NOMO-1 treated with DMSO at 0.1 percent for 48 hours (cell line): Measurements from ENCODE around the gene OR6A2.
"Not testable (repeated sequence)": the region's sequence is repeated elsewhere in the genome, so short reads cannot be mapped to it uniquely, and the experiment has no call there.

Experiments
- DNase-seq: peaks from one replicate; lab custom pipeline; 2025; ENCODE audit not compliant: unreplicated experiment; lab: John Stamatoyannopoulos, UW

The OR6A2 gene

DNA sequence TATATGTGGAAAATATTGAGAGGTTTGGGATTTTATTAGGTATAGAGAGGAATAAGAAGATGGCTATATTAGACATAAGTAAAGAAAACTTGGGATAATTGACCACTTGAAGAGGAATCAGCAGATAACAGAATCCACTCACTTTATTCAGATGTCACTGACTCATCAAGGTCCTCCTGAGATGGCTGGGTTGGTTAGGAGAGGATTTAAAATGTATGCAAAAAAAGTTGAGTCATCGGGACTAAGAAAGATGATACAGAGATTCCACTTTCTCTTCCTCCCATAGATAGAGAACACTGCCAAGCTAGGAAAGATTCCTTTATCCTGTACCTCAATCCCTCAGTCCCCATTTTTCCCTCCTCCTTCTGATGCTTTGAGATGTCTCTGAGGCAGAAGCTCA, at the start of gene OR6A2:
Gene OR6A2, minus strand, starts transcription at position 288 of the 400 bp plus-strand sequence. CDS start 3,981 bp downstream, outside the sequence.
- DNase-seq, result no peak

DNA sequence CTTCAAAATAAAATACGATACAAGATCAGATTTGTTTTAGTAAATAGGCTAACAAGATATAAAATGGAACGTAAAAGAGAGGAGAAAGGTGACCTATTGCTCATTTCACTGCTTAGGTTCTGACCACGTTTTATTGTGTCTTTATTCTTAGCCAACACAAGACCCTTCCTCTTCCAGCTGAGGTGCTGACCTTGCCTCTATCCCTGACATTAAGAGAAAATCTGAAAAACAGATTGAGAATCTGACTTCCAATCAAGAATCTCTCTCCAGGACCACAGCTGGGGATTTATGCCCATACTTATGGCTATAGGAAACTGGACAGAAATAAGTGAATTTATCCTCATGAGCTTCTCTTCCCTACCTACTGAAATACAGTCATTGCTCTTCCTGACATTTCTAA, 45.9 kb upstream of the OR6A2 start, which contains the start of gene OR10A5:
Gene OR10A5, plus strand, starts transcription at position 301 of the 400 bp plus-strand sequence. Its CDS starts 0 bp downstream, at position 301.
- DNase-seq, result no peak

DNA sequence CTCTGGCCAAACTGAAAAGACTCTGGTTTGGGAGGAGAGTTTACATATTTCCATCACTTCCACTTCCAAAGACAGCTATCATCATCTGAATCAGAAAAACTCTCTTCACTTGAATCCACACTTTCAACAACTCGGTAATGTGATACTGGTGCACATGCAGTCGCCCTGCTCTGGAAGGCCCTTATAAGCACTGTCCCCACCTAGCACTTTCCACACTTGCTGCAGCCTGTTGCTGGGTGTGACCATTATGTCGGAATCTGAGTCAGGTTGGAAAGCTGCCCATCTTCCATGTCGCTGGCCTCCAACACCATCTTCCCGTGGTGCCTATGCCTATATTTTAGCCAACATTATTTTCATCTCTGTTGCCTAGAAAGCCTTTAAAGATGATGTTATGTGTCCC, 44.9 kb upstream of the OR6A2 start:
- no peak for DNase-seq

DNA sequence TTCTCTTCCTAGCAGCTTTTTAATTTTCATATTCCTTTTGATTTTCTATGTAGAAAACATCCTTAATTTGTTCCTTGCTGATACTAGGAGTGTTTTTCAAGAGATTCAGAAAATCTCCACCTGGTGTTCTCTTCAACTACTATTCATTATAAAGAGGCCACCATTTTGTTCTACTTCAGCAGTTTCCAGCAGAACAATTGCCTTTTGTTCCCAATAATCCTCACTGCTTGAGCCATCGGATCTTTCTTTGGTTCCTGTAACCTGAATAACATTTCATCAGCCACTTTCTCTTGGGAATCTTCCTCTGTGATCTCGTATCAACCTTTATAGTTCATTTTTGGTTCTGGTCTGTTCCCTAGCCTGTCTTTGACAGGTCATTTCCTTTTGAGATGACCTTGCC, 44.2 kb upstream of the OR6A2 start:
- no peak for DNase-seq

DNA sequence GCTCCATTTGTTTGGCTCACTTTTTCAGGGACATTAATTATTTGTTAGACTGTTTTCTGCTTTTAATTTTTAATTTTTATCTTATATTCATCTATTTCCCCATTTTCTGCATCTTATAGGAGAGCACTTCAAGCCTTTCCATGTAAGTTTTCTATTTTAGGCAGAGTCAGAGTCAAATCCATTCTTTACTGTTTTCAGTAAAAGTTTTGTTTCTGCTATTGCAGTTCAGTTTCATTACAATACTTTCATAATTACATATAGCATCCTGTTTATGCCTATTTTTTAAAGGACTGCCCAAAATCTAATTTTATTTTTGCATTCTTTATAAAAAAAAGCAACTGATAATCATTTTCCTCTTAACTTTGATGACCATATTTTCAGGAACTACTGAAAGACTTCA, 42.2 kb upstream of the OR6A2 start:
- DNase-seq, result no peak

DNA sequence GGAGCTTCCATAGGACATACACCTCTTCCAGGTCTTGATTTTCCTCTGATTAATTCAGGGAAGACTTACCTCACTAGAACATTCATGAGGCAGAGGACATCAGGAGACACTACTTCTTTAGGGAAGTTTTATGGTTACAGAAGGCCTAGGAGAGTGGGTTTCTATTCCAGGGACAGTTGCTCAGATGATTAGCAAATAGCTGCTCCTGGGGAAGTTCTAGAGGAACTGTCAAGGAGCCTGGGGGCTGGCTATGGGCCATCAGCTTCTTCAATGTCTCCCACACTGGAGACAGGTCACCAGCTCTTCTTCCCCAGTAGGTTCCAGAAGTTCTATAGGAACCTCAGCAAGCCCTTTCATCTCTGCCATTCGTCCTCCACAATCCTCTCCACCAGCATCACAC, 34.5 kb upstream of the OR6A2 start:
- no peak for DNase-seq

GRCh38 chr11:6833356-6833755, 33.9 kb upstream of the OR6A2 start:
- DNase-seq, result no peak

GRCh38 chr11:6828103-6828502, 28.6 kb upstream of the OR6A2 start:
- DNase-seq, result no peak

GRCh38 chr11:6825231-6825744, 25.8 kb upstream of the OR6A2 start:
- peak; percentile 26 for DNase-seq

DNA sequence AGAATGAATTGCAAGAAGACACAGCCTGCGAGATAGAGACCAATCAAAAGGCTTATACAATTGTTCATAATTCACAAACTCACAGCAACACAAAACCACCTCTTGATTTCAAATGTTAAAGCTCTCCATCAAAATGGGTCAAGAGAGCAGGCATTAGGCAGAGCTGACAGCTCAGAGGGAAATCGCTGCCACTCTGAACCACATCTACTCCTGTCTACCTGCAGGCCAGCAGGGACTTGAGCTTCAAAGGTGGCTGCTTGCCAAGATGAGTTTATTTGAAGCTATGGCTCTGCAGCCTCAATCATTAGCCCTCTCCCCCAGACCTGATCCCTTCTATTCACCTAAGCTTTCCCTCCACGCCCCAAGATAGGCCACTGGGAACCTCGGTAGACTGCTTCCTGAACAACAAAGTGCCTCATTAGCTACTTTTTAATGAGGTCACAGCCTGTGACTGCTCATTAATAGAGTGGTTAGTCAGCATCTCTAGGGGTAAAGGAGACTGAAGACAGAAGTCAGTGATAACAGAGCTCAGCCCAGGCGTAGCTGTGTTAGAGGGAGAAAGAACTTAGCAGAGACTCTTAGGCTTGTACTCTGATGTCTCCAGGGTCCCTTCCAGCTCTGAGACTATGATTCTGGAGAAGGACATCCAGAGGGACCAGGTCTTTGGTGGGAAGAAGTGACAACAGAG, 24.8 kb upstream of the OR6A2 start:
- no peak for DNase-seq

DNA sequence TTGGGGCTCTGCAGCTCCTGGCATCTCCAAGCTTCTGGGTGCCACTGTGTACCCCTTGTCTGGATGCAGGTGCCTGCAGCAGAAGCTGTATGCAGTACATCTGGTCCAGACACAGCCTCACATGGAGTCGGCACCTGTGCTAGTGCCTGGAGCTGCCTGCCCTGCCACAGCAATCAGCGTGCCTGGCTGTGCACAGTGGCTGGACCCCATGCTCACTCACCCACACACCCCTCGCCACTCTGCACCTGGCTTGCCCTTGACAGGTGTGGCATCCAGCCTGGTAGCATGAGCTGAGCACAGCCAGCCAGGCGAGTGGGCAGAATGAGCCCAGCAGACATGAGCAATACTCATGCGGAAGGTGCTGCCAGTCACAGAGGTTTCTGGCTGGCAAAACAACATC, 19.5 kb upstream of the OR6A2 start:
- no peak for DNase-seq

DNA sequence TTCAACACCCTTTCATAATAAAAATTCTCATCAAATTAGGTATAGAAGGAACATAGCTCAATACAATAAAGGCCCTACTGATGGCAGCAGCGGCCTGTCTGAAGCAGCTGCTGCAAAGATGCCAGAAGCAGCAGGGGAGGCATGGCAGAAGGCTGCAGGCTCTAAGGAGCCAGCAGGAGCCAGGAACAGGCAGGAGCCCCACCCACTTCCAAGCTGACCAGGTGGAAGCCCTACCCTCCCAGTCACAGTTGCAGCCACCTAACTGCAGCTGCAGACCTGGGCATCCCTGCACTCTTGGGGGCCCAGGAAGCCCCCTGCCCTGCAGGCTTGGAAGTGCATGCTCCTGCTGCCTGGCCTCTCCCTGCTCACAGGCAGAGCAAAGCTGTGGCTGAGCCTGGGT, 18.2 kb upstream of the OR6A2 start:
- no peak for DNase-seq

- DNase-seq, result no peak
These were observed 14.2 kb upstream of the OR6A2 start for GRCh38 chr11:6813656-6814055.

- peak; percentile 46 for DNase-seq
These were observed 13.0 kb upstream of the OR6A2 start for GRCh38 chr11:6812390-6813005.

GRCh38 chr11:6801075-6801474, 1.6 kb upstream of the OR6A2 start:
- DNase-seq, result not testable (repeated sequence)

- DNase-seq, result no peak
These were observed 4.8 kb downstream of the OR6A2 start for GRCh38 chr11:6794639-6795038.

DNA sequence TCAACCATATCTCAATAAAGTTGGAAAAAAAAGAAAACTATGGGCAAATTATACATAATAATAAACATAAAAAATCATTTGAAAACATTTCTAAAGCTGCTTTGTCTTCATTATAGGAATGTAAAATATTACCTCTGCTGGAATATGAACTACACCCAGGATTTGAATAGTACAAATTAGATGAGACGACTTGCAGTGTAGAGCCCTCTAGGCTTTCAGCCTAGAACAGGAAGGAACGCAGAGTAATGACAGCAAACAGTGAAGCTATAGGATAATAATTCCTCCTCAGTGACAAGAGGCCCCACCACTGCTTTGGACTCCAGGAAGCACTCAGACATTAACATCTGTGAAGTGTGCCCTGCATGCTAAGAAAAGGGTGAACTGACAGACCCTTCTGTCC, 8.9 kb downstream of the OR6A2 start:
- no peak for DNase-seq

DNA sequence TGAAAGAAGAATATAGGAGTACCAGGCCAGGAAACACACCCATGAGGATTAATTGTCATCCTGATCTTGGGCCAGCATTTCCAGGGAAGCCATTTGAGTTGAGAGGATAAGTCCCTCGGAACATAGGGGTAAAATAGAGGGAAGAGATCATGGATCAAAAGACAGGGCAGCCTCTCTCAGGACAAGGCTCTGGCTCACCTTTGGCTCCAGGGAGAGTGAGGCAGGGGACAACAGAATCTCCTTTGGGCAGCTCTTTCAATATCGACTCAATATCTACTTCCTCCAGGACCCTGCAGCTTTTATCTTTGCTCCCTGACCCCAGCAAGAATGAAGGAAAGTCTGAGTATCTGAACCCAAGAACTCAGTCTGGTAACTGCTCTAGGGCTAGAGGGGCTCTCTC, 16.8 kb downstream of the OR6A2 start, which contains the start of gene OR2AG1:
Gene OR2AG1, plus strand, starts transcription at position 301 of the 400 bp plus-strand sequence. CDS start 2,018 bp downstream, outside the sequence.
- DNase-seq, result no peak

DNA sequence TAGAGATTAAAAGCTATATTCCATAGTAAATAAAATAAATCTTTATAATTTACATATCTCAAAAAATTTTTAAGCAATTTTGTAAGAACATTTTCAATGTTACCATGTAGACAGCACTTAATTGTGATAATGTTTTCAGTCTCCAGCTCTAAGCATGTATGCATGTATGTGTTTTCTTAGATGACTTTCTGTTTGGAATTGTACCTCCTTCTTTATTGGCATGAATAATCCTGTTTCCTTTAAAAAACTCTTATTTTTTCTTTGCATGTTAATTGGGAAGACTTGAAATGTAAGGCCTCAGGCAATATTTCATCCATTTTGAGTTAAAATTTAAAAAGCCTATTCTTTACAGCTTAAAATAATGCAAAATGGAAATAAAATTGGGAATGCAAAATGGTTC, 18.7 kb downstream of the OR6A2 start:
- no peak for DNase-seq

- peak; percentile 61 for DNase-seq
These were observed 21.0 kb downstream of the OR6A2 start for GRCh38 chr11:6778518-6778917.

- DNase-seq, result peak; percentile 94
These were observed 27.3 kb downstream of the OR6A2 start, which contains the start of gene OR2AG2 for GRCh38 chr11:6771926-6772893. OR2AG2 (minus strand) TSS chr11:6771976; CDS start chr11:6768957, 3,019 bp downstream.
